WERI-Rb-1 (cell line): ENCODE results near the gene GUCD1.

ENCODE experiments used
- DNase-seq: peaks from one replicate; pipeline ENCODE4 v3.0.0-alpha.2; 2020
- H3K27ac ChIP-seq: fragments of 250-450 bp; sonication (Bioruptor Pico); 2 replicates; pipeline ENCODE4 v1.5.1; 2020; ENCODE audit warnings: mild to moderate bottlenecking, moderate library complexity
- H3K27me3 ChIP-seq: fragments of 250-450 bp; sonication (Bioruptor Pico); 2 replicates; pipeline ENCODE4 v1.5.1; 2021; ENCODE audit warnings: mild to moderate bottlenecking, low read depth, moderate library complexity; ENCODE audit not compliant: insufficient read depth, severe bottlenecking
- H3K36me3 ChIP-seq: fragments of 250-450 bp; sonication (Bioruptor Pico); 2 replicates; pipeline ENCODE4 v1.5.1; 2020; ENCODE audit warnings: mild to moderate bottlenecking, moderate library complexity
- H3K4me3 ChIP-seq: 2 replicates; pipeline ENCODE4 v1.5.1; 2011; ENCODE audit warnings: low read depth, mild to moderate bottlenecking, control low read depth, low read length
- H3K9me3 ChIP-seq: fragments of 250-450 bp; sonication (Bioruptor Pico); 2 replicates; pipeline ENCODE4 v1.5.1; 2021; ENCODE audit warnings: mild to moderate bottlenecking, moderate library complexity; ENCODE audit not compliant: severe bottlenecking
- TF ChIP-seq, protein P1 (sequence below): IDR thresholded peaks from 2 replicates; pipeline ENCODE4 v1.5.1; 2011; ENCODE audit warnings: low read depth, mild to moderate bottlenecking, control low read depth, inconsistent platforms, low read length

Gene GUCD1

DNA sequence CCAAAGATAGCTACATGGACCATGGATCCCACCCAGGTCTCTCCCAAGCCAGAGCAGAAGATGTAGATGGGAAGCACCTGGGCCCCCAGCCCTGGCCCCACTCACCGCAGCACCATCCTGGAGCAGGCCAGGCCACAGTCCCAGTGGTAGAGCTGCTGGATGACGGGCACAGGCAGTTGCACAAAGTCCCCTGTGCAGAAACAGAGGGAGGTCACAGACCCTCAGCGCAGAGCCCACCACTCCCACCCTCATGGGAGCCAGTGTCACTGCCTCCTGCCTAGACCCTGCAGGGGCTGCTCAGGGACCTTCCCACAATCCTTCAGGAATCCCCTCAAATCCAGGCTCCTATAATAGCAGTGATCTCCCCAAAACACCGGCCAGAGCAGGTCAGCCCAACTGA is 6.1 kb downstream of the GUCD1 start:
- Histone ChIP-seq H3K36me3 (peaks cover 60% of the 10 kb centered on the region), H3K4me3 (no peak overlapping the region), H3K27me3 (no peaks in the 10 kb centered on the region), H3K27ac (no peak overlapping the region), H3K9me3 (no peaks in the 10 kb centered on the region)
- no peak for DNase-seq
- TF ChIP-seq, protein P1, sequence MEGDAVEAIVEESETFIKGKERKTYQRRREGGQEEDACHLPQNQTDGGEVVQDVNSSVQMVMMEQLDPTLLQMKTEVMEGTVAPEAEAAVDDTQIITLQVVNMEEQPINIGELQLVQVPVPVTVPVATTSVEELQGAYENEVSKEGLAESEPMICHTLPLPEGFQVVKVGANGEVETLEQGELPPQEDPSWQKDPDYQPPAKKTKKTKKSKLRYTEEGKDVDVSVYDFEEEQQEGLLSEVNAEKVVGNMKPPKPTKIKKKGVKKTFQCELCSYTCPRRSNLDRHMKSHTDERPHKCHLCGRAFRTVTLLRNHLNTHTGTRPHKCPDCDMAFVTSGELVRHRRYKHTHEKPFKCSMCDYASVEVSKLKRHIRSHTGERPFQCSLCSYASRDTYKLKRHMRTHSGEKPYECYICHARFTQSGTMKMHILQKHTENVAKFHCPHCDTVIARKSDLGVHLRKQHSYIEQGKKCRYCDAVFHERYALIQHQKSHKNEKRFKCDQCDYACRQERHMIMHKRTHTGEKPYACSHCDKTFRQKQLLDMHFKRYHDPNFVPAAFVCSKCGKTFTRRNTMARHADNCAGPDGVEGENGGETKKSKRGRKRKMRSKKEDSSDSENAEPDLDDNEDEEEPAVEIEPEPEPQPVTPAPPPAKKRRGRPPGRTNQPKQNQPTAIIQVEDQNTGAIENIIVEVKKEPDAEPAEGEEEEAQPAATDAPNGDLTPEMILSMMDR = no peak

DNA sequence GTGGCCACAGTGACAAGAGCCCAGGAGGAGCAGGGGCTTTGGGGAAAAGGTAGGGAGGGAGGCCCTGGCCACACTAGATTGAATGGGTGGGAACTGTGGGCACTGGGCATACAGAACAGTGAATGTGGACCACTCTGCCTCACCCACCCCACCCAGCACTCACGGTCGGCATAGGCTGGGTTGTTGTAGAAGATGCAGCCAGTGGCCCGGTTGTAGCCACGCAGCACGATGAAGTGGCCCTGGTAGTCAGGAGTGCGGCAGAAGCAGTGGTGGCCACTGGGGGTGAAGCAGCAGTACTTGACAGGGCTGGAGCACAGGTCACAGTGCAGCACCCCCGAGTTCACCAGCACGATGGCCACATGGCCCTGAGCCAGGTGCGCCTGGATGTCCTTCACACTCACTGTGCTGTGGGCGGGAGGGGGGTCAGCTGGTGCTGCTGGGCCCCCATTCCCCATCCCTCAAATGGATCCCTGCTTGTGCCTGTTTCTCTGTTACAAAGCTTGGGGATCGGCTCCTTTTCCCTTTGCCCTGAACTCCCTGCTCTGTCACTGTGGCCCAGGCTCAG is 11.2 kb downstream of the GUCD1 start:
- no peak overlapping the region for H3K27ac ChIP-seq
- H3K4me3 ChIP-seq = no peak overlapping the region
- H3K36me3 ChIP-seq = peaks cover 75% of the 10 kb centered on the region
- H3K9me3 ChIP-seq = no peaks in the 10 kb centered on the region
- H3K27me3 ChIP-seq = no peaks in the 10 kb centered on the region
- no peak for DNase-seq
- TF ChIP-seq, protein P1 = no peak

DNA sequence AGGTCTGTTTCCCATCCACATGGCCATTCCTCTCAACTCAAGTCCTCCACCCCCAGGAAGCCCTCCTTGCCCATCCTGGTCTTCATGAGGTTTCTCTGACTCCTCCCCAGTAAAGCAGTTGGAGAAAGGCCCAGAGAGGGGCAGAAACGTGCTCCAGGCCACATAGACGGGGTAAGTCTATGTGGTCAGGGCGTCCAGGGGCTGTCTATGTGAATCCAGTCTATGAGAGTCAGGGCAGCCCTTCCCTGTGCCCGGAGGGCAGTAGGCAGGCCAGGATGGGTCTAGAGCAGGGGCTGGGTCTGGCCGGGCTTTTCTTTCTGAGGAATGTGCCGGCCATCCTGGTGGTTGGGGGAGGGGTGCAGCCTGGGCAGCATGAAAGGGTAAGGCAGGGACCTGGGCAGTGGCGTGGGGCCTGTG is 11.7 kb downstream of the GUCD1 start:
- Histone ChIP-seq H3K9me3 (no peaks in the 10 kb centered on the region), H3K27me3 (no peaks in the 10 kb centered on the region), H3K27ac (no peak overlapping the region), H3K36me3 (peaks cover 71% of the 10 kb centered on the region), H3K4me3 (no peak overlapping the region)
- no peak for DNase-seq
- TF ChIP-seq, protein P1 = no peak

DNA sequence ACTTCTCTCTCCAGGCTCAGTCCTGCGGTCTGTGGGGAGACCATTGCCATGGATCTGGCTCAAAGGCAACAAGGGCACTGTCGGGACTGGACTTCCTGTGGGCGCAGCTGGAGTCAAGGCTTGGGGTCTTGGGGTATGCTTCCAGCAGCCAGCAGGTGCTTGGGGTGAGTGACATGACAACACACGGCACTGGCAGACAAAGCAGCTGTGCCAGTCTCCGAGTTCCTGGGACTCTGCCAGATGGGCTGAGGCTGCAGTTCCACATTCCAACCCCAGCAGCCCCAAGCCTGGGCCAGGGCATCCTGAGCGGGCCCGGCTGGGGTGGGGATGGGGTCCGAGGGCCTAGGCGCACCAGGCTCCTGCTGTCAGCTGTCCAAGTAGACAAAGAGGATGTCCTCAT is 12.3 kb downstream of the GUCD1 start:
- no peak for DNase-seq
- Histone ChIP-seq H3K36me3 (peaks cover 66% of the 10 kb centered on the region), H3K27me3 (no peaks in the 10 kb centered on the region), H3K4me3 (no peak overlapping the region), H3K27ac (no peak overlapping the region), H3K9me3 (no peaks in the 10 kb centered on the region)
- TF ChIP-seq, protein P1 = no peak

DNA sequence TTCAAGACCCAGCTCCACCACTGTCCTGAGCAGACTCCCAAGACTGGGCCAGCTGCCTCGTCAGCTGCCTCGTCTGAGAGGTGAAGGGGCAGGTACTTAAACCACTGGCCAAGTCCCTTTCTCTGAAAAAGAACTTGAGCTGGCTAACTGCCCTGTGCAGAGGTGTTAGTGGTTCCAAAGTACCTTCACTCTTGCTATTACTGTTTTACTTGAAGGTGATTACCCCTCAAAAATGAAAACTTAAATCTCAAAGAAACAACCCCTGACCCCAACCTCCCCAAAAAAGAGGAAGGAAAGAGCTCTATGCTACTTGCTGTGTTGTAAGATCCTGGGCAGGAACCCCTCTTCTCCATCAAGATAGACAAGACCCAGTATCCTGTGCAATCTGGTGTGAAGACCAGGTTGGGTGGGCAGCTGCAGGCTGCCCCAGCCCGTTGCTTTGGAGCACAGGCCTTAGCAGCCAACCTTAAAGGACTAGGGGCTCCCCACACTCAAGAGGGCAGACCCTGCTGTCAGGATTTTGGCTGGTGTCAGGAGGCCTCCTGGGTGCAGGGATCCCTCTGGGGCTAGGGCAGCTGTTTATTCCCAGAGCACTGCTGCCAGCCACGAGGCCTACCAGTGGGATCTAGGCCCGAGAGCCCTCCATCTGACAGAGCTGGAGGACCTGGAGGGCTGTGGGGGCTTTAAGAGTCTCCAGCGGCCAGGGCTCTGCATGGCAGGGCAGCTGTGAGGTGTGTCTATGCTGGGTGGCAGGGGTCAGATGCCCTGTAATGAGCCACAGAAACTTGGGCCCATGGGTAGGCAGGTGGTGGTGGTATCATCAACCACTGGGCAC is 13.0 kb downstream of the GUCD1 start:
- TF ChIP-seq, protein P1 = no peak
- no peak for DNase-seq
- peaks cover 58% of the 10 kb centered on the region for H3K36me3 ChIP-seq
- H3K9me3 ChIP-seq = no peaks in the 10 kb centered on the region
- H3K27me3 ChIP-seq = no peaks in the 10 kb centered on the region
- H3K27ac ChIP-seq = no peak overlapping the region
- H3K4me3 ChIP-seq = no peak overlapping the region
